Measurements from ENCODE around the gene FKBP6. TPM values are rescaled to one million over a fixed set of nuclear protein-coding genes. Genes with fewer than 3 reads are reported as not detected.

Gene FKBP6
- total and polyA plus RNA-seq, 2 of the 13 experiments (the other 11 are each of a cell fraction or from before 2014, with no cell fraction given): 0.07 to 0.20 TPM

DNA sequence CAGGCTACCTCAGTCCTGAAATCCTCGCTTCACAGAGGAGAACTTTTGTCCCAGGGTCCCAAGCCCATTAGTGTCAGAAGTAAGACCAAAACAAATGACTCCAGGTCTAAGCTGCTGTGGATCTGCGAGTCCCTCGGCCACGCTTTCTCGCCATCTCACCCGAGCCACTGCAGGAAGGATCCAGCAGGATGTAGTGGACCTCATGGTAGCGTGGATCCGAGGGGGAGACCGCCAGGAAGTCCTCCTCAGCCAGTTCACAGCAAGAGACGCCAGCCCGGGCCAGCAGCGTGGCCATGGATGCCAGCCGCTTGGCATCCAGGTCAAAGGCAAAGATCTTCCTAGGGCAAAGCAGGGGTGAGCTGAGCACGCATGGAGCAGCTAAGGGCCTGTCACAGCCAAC lies 23.9 kb upstream of the FKBP6 start:
- DNase-seq (ENCODE audit: low spot score) (no peak), FAIRE-seq (no peak), ATAC-seq (no peak)
- in situ Hi-C loops (cut with HindIII; ENCODE audit: extremely low pct_ligation_motif_present, low pct_unique_long_range_greater_than_20kb) (no loop called here), intact Hi-C loops (cut with micrococcal nuclease; ENCODE audit: unreplicated experiment) (no loop called here)
- peaks cover 13% of the 10 kb centered on the region for H3K79me2 ChIP-seq (ENCODE audit: insufficient read depth, low read length)
- peaks cover 17% of the 10 kb centered on the region for H3K4me1 ChIP-seq (ENCODE audit: insufficient read depth, low read length)
- no peaks in the 10 kb centered on the region for H3K9me3 ChIP-seq (ENCODE audit: low read length)
- no TSS peak for BruUV-seq (replicated peaks)
- H4K20me1 ChIP-seq (ENCODE audit: insufficient read depth, low read length): no peaks in the 10 kb centered on the region
- H3K36me3 ChIP-seq (replicated peaks in 1 of 2; ENCODE audit: control insufficient read depth in 1 of 2, insufficient read depth in 2 of 2, low read length in 2 of 2): peaks cover 7 to 18% of the 10 kb centered on the region in 2 experiments; a peak in 3 of 5 replicates
- TF ChIP-seq SRSF4 (IDR thresholded peaks at IDR 0.05; ENCODE audit: low read depth, low read length, poor library complexity, severe bottlenecking): no peak
- no peak for TF ChIP-seq ZNF646 (CRISPR knock-in tag; IDR thresholded peaks at IDR 0.05)
- TF ChIP-seq, protein P1, sequence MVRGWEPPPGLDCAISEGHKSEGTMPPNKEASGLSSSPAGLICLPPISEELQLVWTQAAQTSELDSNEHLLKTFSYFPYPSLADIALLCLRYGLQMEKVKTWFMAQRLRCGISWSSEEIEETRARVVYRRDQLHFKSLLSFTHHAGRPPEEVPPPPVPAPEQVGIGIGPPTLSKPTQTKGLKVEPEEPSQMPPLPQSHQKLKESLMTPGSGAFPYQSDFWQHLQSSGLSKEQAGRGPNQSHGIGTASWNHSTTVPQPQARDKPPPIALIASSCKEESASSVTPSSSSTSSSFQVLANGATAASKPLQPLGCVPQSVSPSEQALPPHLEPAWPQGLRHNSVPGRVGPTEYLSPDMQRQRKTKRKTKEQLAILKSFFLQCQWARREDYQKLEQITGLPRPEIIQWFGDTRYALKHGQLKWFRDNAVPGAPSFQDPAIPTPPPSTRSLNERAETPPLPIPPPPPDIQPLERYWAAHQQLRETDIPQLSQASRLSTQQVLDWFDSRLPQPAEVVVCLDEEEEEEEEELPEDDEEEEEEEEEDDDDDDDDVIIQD (CRISPR knock-in tag; IDR thresholded peaks at IDR 0.05; ENCODE audit: low read depth): no peak
- TF ChIP-seq BRCA1 (CRISPR knock-in tag; IDR thresholded peaks at IDR 0.05): no peak
- no peak for TF ChIP-seq CENPT (CRISPR knock-in tag; IDR thresholded peaks at IDR 0.05; ENCODE audit: low read depth)
- ChIA-PET CTCF (ENCODE audit: low intra/inter-chr PET ratio, low total read pairs) (no interaction called here), POLR2A (no interaction called here)
- H3K4me3 ChIP-seq (replicated peaks in 1 of 3; ENCODE audit: insufficient read depth in 1 of 3, low read depth in 2 of 3, low read length in 3 of 3): no peak overlapping the region
- 94% methylated on average over 8 of the region's 14 CpGs for WGBS (ENCODE audit: low lambda C conversion rate)
- H3K27ac ChIP-seq (ENCODE audit: extremely low read length, insufficient read depth, low read length): no peak overlapping the region
- H2AFZ ChIP-seq (ENCODE audit: low read length): no peak overlapping the region
- H3K27me3 ChIP-seq (ENCODE audit: control insufficient read depth in 1 of 2, insufficient read depth in 2 of 2, low read length in 2 of 2): no peaks in the 10 kb centered on the region; a peak in 1 of 5 replicates
- H3K4me2 ChIP-seq (ENCODE audit: low read depth, low read length): no peak overlapping the region
- H3K9ac ChIP-seq (ENCODE audit: insufficient read depth, low read depth, low read length): no peak overlapping the region

Measured in HepG2 (cell line).